Stimulated activated CD4-positive, alpha-beta T cell treated with anti-CD3 and anti-CD28 coated beads, Interleukin-4, amount 100 ng/mL, for 24 hours (primary cell): Measurements from ENCODE around the gene POLR3C.
A peak's percentile ranks its signal among the peaks of the same experiment; 100 is the strongest.

ENCODE experiments used
- DNase-seq: peaks from one replicate; pipeline ENCODE4 v3.0.0-alpha.2; 2020

POLR3C gene

DNA sequence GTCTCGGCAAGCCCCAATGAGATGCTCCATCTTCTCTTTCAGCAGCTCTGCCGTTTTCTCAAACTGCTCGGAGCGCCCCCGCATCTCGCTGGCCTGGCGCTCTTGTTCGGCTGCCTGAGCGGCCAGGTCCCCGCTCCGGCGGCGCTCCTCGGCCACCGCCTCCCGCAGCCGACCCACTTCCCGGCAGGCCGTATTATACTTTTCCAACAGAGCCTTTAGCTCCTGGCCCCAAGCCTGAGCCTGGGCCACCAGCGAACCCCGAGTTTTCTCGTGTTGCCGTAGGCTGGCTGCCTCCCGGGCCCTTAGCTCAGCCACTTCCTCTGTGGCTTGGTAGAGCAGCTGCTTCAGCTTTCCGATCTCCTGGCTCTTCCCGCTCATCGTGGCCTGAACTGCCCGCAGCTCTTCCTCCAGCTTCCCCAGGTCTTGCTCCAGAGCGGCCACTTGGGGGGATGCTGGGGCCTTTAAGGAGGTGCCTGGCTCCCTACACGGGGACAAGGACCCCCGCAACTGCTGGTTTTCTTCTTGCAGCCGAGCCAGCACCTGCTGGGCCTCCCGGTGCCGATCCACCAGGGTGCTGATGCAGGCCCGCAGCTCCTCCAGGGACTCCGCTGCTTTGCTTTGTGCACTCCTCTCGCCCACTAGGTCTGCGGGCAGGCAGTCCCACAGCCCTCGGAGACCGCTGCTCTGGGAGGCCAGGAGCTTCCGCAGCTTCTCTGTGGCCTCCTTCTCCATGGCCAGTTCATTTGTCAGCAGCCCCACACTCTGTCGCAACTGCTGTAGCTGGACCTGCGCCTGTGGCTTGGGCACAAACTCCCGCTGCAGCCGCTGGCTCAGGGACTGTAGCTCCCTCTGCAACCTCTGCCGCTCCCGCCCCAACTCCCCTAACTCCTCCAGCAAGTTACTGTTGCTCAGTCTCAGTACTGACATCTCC lies 48.3 kb downstream of the POLR3C start:
- DNase-seq = peak; percentile 35

DNA sequence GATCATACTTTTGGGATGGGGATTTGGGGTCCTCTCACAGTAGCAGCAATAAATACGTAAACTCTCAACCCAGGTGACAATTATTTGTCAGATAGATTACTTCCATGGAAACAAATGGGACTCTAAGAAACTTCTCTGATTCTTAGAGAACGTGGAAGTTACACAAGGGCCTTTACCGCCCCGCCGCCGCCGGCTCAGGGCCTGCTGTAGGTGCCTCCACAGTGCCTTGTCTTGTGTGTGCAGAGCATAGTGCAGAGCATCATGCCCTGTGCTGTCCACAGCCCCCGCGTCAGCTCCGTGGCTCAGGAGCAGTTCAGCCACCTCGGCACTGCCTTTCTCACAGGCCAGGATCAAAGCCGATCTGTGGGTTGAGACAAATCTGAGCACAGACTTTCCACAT lies 50.6 kb downstream of the POLR3C start:
- no peak for DNase-seq

- no peak for DNase-seq
These were observed 54.0 kb downstream of the POLR3C start for GRCh38 chr1:145877923-145878486.

GRCh38 chr1:145878724-145879123 lies 54.7 kb downstream of the POLR3C start:
- DNase-seq = no peak

GRCh38 chr1:145879775-145880174 lies 55.8 kb downstream of the POLR3C start:
- DNase-seq = no peak

GRCh38 chr1:145884675-145885074 lies 60.7 kb downstream of the POLR3C start:
- no peak for DNase-seq

- peak; percentile 89 for DNase-seq
These were observed 61.8 kb downstream of the POLR3C start, which contains the start of gene ANKRD35 for GRCh38 chr1:145885738-145886287. Gene ANKRD35, minus strand, starts transcription at chr1:145885866. Its CDS starts 108 bp downstream, at chr1:145885758.

DNA sequence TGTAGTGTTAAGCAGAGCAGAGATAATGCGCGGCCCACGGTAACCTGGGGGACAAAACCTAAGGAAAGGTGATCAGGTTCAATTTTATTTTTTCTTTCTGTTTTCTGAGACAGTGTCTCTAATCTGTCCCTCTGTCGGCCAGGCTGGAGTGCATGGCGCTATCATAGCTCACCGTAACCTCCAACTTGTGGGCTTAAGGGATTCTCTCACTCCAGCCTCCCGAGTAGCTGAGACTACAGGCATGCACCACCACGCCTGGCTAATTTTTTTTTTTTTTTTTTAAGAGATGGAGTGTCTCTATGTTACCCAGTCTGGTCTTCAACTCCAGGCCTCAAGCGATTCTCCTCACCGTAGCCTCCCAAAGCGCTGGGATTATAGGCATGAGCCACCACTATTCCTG lies 62.4 kb downstream of the POLR3C start:
- DNase-seq = no peak

GRCh38 chr1:145886816-145887215 lies 62.8 kb downstream of the POLR3C start:
- DNase-seq = no peak

GRCh38 chr1:145887631-145888030 lies 63.6 kb downstream of the POLR3C start:
- DNase-seq = no peak

- no peak for DNase-seq
These were observed 65.7 kb downstream of the POLR3C start for GRCh38 chr1:145889722-145890121.

DNA sequence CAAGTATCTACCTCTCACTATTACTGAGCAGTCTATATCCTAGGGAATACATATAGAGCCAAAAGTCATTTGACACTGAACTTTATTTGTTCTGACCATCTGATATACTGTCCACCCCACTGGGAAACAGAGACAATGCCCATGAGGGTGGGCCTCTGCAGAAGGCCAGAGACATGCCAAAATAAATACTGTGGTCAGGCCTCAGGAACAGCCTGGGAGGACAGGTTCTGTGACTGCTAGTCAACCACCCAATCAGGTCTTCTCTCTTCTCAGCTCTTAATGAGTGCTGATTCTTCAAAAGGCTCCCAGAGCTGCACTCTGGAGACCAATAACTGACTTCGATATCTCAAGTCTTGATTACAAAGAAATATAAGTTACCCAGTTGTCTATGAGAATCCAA lies 67.1 kb downstream of the POLR3C start:
- no peak for DNase-seq

GRCh38 chr1:145891587-145892485 lies 67.8 kb downstream of the POLR3C start:
- DNase-seq = peak; percentile 59

- no peak for DNase-seq
These were observed 68.6 kb downstream of the POLR3C start for GRCh38 chr1:145892486-145893087.

GRCh38 chr1:145893306-145894055 lies 69.5 kb downstream of the POLR3C start:
- DNase-seq = no peak
